HCT116 (cell line): Measurements from ENCODE around the gene ATP6V1G1. TPM values are rescaled to one million over a fixed set of nuclear protein-coding genes. Genes with fewer than 3 reads are reported as not detected.

ENCODE experiments used
- ATAC-seq: fragments of 200-7000 bp; cut with Tn5 transposase; 2 replicates; pipeline ENCODE4 v1.9.1; 2020; ENCODE audit warnings: mild to moderate bottlenecking, moderate library complexity
- BruUV-seq: library from RNA; stranded (reverse); fragments of 400-500 nt; replicated peaks from 2 replicates; lab custom pipeline; 2021; lab: Mats Ljungman, UMichigan
- CTCF ChIA-PET: fragments of 300-600 bp; sonication (Branson Sonifier 250); formaldehyde crosslinking; loops from one replicate; lab custom pipeline; 2021; ENCODE audit warnings: antibody characterized with exemption; lab: Charles Lee
- POLR2A ChIA-PET: fragments of 300-600, 350-600 bp; sonication (Branson Sonifier 250); formaldehyde crosslinking; loops from one replicate; lab custom pipeline; 2021; ENCODE audit warnings: antibody characterized with exemption; lab: Charles Lee
- RAD21 ChIA-PET, 2 experiments: fragments of 300-600 bp; sonication (Branson Sonifier 250); formaldehyde crosslinking; loops; one replicate each; lab custom pipeline; 2023; ENCODE audit warnings: low total read pairs in 2 of 2; ENCODE audit not compliant: uncharacterized antibody in 2 of 2, unreplicated experiment in 2 of 2, low non-redundant PET in 1 of 2; lab: Charles Lee
- DNase-seq: peaks from one replicate; pipeline ENCODE4 v3.0.0-alpha.2; 2010; ENCODE audit warnings: low read depth, low spot score
- H2AFZ ChIP-seq: fragments of 200-600 bp; shearing (Covaris generic), sonication (generic); 2 replicates; pipeline ENCODE4 v1.6.1; 2017; ENCODE audit warnings: low read depth, mixed run types, mixed read lengths, antibody characterized with exemption, low read length; ENCODE audit not compliant: poor library complexity, severe bottlenecking
- H3K27ac ChIP-seq: 2 replicates; pipeline ENCODE4 v1.5.1; 2012; ENCODE audit warnings: low read depth, low read length
- H3K27me3 ChIP-seq: fragments of 200-600 bp; sonication (generic); 2 replicates; pipeline ENCODE4 v1.6.1; 2016; ENCODE audit warnings: mixed run types, low read length, mixed read lengths; ENCODE audit not compliant: insufficient read depth
- H3K36me3 ChIP-seq, 2 experiments: fragments of 200-500 bp in 1 of 2; fragments of 200-600 bp in 1 of 2; sonication (Bioruptor generic) in 1 of 2; sonication (generic) in 1 of 2; 2 replicates each; pipeline versions ENCODE4 v1.5.1 to v1.6.1; 2014 to 2016; ENCODE audit warnings: low read length in 2 of 2, inconsistent platforms in 1 of 2, mixed read lengths in 1 of 2, mixed run types in 1 of 2; ENCODE audit not compliant: insufficient read depth in 2 of 2, control insufficient read depth in 1 of 2
- H3K4me1 ChIP-seq, 2 experiments: fragments of 200-600 bp in 1 of 2; sonication (generic) in 1 of 2; 2 replicates each; pipeline versions ENCODE4 v1.5.1 to v1.6.1; 2012 to 2017; ENCODE audit warnings: low read length in 2 of 2, inconsistent platforms in 1 of 2, mild to moderate bottlenecking in 1 of 2, mixed read lengths in 1 of 2, mixed run types in 1 of 2, moderate library complexity in 1 of 2; ENCODE audit not compliant: insufficient read depth in 2 of 2, control insufficient read depth in 1 of 2
- H3K4me2 ChIP-seq: fragments of 200-600 bp; sonication (generic); 2 replicates; pipeline ENCODE4 v1.6.1; 2017; ENCODE audit warnings: mixed run types, low read length, mixed read lengths
- H3K4me3 ChIP-seq, 2 experiments: fragments of 200-600 bp in 1 of 2; sonication (generic) in 1 of 2; replicated peaks in 1 of 2; 2 replicates each; pipeline ENCODE4 v1.5.1; 2011 to 2016; ENCODE audit warnings: low read length in 2 of 2, control low read depth in 1 of 2, low read depth in 1 of 2, mild to moderate bottlenecking in 1 of 2, mixed read lengths in 1 of 2, mixed run types in 1 of 2
- H3K79me2 ChIP-seq: fragments of 200-600 bp; sonication (generic); 2 replicates; pipeline ENCODE4 v1.6.1; 2017; ENCODE audit warnings: mild to moderate bottlenecking, mixed run types, low read length, moderate library complexity, mixed read lengths; ENCODE audit not compliant: insufficient read depth
- H3K9ac ChIP-seq: fragments of 200-600 bp; sonication (generic); 2 replicates; pipeline ENCODE4 v1.6.1; 2016; ENCODE audit warnings: low read length, mixed read lengths
- H3K9me2 ChIP-seq: fragments of 200-600 bp; sonication (generic), shearing (Covaris generic); 2 replicates; pipeline ENCODE4 v1.6.1; 2017; ENCODE audit warnings: mixed run types, mild to moderate bottlenecking, moderate library complexity; ENCODE audit not compliant: insufficient read depth
- H3K9me3 ChIP-seq, 2 experiments: fragments of 200-500 bp in 1 of 2; fragments of 200-600 bp in 1 of 2; sonication (Bioruptor generic) in 1 of 2; sonication (generic) in 1 of 2; 2 replicates each; pipeline ENCODE4 v1.6.1; 2014 to 2017; ENCODE audit warnings: low read length in 2 of 2, mixed read lengths in 2 of 2, inconsistent platforms in 1 of 2, low read depth in 1 of 2, mild to moderate bottlenecking in 1 of 2, mixed run types in 1 of 2, moderate library complexity in 1 of 2; ENCODE audit not compliant: control insufficient read depth in 1 of 2, insufficient read depth in 1 of 2
- H4K20me1 ChIP-seq: fragments of 200-600 bp; sonication (generic), shearing (Covaris generic); 2 replicates; pipeline ENCODE4 v1.6.1; 2017; ENCODE audit warnings: mixed run types, mild to moderate bottlenecking, moderate library complexity; ENCODE audit not compliant: insufficient read depth
- CTCF ChIP-seq, 3 experiments: fragments of 200-600 bp in 1 of 3; sonication (generic) in 1 of 3; IDR thresholded peaks in 2 of 3; conservative IDR thresholded peaks in 1 of 3; 2 replicates each; pipeline ENCODE4 v1.5.1; 2012 to 2017; ENCODE audit warnings: low read depth in 2 of 3, low read length in 2 of 3, antibody characterized with exemption in 1 of 3, borderline replicate concordance in 1 of 3, control low read depth in 1 of 3, mild to moderate bottlenecking in 1 of 3, mixed read lengths in 1 of 3, mixed run types in 1 of 3, moderate library complexity in 1 of 3; ENCODE audit not compliant: insufficient read depth in 1 of 3
- EGR1 ChIP-seq: IDR thresholded peaks from 2 replicates; pipeline ENCODE4 v1.6.1; 2012; ENCODE audit warnings: low read depth
- ELF1 ChIP-seq: IDR thresholded peaks from 2 replicates; pipeline ENCODE4 v1.6.1; 2012; ENCODE audit warnings: low read depth, borderline replicate concordance
- EZH2phosphoT487 ChIP-seq: fragments of 200-600 bp; IDR thresholded peaks from 2 replicates; pipeline ENCODE4 v1.6.1; 2018; ENCODE audit warnings: antibody characterized with exemption, borderline replicate concordance
- FOSL1 ChIP-seq: IDR thresholded peaks from 2 replicates; pipeline ENCODE4 v1.6.1; 2012; ENCODE audit warnings: low read depth
- MAX ChIP-seq: IDR thresholded peaks from 2 replicates; pipeline ENCODE4 v1.6.1; 2012
- POLR2A ChIP-seq: IDR thresholded peaks from 2 replicates; pipeline ENCODE4 v1.7.0; 2011; ENCODE audit warnings: borderline replicate concordance; ENCODE audit not compliant: insufficient read depth, insufficient read length; ENCODE audit errors: extremely low read depth
- POLR2AphosphoS5 ChIP-seq: IDR thresholded peaks from 2 replicates; pipeline ENCODE4 v1.6.1; 2011; ENCODE audit warnings: mild to moderate bottlenecking, low read depth, low read length, moderate library complexity
- RAD21 ChIP-seq: IDR thresholded peaks from 2 replicates; pipeline ENCODE4 v1.6.1; 2012; ENCODE audit warnings: low read depth, mild to moderate bottlenecking
- REST ChIP-seq: IDR thresholded peaks from 2 replicates; pipeline ENCODE4 v1.6.1; 2012; ENCODE audit warnings: low read depth
- SIN3A ChIP-seq: IDR thresholded peaks from 2 replicates; pipeline ENCODE4 v1.6.1; 2012; ENCODE audit warnings: low read depth
- SRF ChIP-seq: IDR thresholded peaks from 2 replicates; pipeline ENCODE4 v1.6.1; 2012; ENCODE audit warnings: low read depth
- YY1 ChIP-seq: IDR thresholded peaks from 2 replicates; pipeline ENCODE4 v1.6.1; 2011; ENCODE audit warnings: low read length, low read depth, moderate library complexity, mild to moderate bottlenecking; ENCODE audit not compliant: insufficient replicate concordance; ENCODE audit errors: extremely low read depth
- ZBTB33 ChIP-seq: IDR thresholded peaks from 2 replicates; pipeline ENCODE4 v1.6.1; 2011; ENCODE audit warnings: mild to moderate bottlenecking, low read length, moderate library complexity; ENCODE audit not compliant: insufficient replicate concordance; ENCODE audit errors: extremely low read depth
- ZFX ChIP-seq: fragments of 450-650 bp; IDR thresholded peaks from 2 replicates; pipeline ENCODE4 v1.6.1; 2017
- ZNF274 ChIP-seq: fragments of 200-500 bp; sonication (Bioruptor generic); IDR thresholded peaks from 2 replicates; pipeline ENCODE4 v1.6.1; 2014; ENCODE audit warnings: mild to moderate bottlenecking, low read depth, low read length, inconsistent platforms
- intact Hi-C: fragments of 100-400 bp; cut with micrococcal nuclease; formaldehyde crosslinking; loops from 2 replicates; pipeline ENCODE4 v1.10.0; 2022
- total RNA-seq: library from RNA; stranded (reverse); gene quantifications from one replicate; pipeline ENCODE4 v1.2.1, GENCODE V29; 2021; ENCODE audit not compliant: unreplicated experiment

The ATP6V1G1 gene
- total RNA-seq, 1 experiment from 2014 or later: 72.3 TPM

GRCh38 chr9:114607671-114608524, 20.3 kb downstream of the ATP6V1G1 start:
- no peak overlapping the region for H3K27ac ChIP-seq
- intact Hi-C loops: no loop called here
- H3K4me1 ChIP-seq: peaks cover 11 to 24% of the 10 kb centered on the region in 2 experiments
- H3K9ac ChIP-seq: no peak overlapping the region
- no peaks in the 10 kb centered on the region for H3K27me3 ChIP-seq
- H2AFZ ChIP-seq: no peak overlapping the region
- no peaks in the 10 kb centered on the region for H4K20me1 ChIP-seq
- TF ChIP-seq ZBTB33: no peak
- no peak for TF ChIP-seq MAX
- TF ChIP-seq CTCF (IDR thresholded peaks at IDR 0.05 in 2 of 3, conservative IDR thresholded peaks at IDR 0.05 in 1 of 3; ENCODE audit: borderline replicate concordance in 1 of 3, insufficient read depth in 1 of 3, low read depth in 2 of 3, low read length in 2 of 3): no peak
- no peak for TF ChIP-seq SRF
- no peak for TF ChIP-seq EZH2phosphoT487
- no peak for TF ChIP-seq SIN3A
- TF ChIP-seq RAD21: no peak
- no peak for TF ChIP-seq EGR1
- no peak for TF ChIP-seq YY1
- no peak for TF ChIP-seq POLR2AphosphoS5
- TF ChIP-seq POLR2A: no peak
- TF ChIP-seq REST: no peak
- TF ChIP-seq ELF1: no peak
- no peak for TF ChIP-seq ZNF274
- TF ChIP-seq FOSL1: no peak
- TF ChIP-seq ZFX: no peak
- no TSS peak for BruUV-seq
- H3K4me2 ChIP-seq: no peak overlapping the region
- ChIA-PET RAD21 (no interaction called here), POLR2A (no interaction called here), CTCF (no interaction called here)
- no peaks in the 10 kb centered on the region for H3K9me2 ChIP-seq
- no peak overlapping the region for H3K4me3 ChIP-seq
- DNase-seq (no peak), ATAC-seq (no peak)
- H3K79me2 ChIP-seq: peaks cover 6% of the 10 kb centered on the region; the same call in 1 of the 2 replicates
- no peaks in the 10 kb centered on the region for H3K36me3 ChIP-seq
- H3K9me3 ChIP-seq: no peaks in the 10 kb centered on the region
